ENCODE data around the gene YRDC. TPM values are rescaled to one million over a fixed set of nuclear protein-coding genes. Genes with fewer than 3 reads are reported as not detected.

Gene YRDC
- total RNA-seq, 1 donor from 2014 or later, result 47.9 TPM

DNA sequence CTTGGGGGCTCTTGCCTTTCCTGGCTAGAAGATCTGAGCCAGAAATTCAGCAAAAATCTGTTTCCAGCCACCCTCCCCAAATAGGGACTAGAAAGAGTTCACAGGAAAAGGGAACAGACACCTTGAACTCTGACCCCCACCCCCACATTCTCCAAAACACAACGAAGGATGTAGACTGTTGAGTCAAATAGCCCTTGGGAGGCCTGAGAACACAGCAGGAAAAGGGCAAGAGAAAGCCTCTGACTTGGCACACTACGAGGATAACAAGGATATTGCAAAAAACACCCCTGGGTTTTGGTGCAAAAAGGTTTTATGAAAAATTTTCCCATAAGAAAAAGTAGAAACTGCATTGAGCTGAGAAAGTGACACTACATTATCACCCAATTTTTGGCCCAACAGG is 1.9 kb upstream of the YRDC start:
- Histone ChIP-seq H3K36me3 (ENCODE audit: control insufficient read depth, insufficient read depth, low read length) (peaks cover 22% of the 10 kb centered on the region), H3K27me3 (ENCODE audit: control insufficient read depth, insufficient read depth, low read length) (no peaks in the 10 kb centered on the region), H3K4me3 (ENCODE audit: low read depth, low read length) (no peak overlapping the region)
- FAIRE-seq (no peak), DNase-seq (ENCODE audit: low read depth) (no peak)
- TF ChIP-seq, protein P1, sequence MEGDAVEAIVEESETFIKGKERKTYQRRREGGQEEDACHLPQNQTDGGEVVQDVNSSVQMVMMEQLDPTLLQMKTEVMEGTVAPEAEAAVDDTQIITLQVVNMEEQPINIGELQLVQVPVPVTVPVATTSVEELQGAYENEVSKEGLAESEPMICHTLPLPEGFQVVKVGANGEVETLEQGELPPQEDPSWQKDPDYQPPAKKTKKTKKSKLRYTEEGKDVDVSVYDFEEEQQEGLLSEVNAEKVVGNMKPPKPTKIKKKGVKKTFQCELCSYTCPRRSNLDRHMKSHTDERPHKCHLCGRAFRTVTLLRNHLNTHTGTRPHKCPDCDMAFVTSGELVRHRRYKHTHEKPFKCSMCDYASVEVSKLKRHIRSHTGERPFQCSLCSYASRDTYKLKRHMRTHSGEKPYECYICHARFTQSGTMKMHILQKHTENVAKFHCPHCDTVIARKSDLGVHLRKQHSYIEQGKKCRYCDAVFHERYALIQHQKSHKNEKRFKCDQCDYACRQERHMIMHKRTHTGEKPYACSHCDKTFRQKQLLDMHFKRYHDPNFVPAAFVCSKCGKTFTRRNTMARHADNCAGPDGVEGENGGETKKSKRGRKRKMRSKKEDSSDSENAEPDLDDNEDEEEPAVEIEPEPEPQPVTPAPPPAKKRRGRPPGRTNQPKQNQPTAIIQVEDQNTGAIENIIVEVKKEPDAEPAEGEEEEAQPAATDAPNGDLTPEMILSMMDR (IDR thresholded peaks at IDR 0.05; ENCODE audit: insufficient read depth, low read length, severe bottlenecking), result no peak

DNA sequence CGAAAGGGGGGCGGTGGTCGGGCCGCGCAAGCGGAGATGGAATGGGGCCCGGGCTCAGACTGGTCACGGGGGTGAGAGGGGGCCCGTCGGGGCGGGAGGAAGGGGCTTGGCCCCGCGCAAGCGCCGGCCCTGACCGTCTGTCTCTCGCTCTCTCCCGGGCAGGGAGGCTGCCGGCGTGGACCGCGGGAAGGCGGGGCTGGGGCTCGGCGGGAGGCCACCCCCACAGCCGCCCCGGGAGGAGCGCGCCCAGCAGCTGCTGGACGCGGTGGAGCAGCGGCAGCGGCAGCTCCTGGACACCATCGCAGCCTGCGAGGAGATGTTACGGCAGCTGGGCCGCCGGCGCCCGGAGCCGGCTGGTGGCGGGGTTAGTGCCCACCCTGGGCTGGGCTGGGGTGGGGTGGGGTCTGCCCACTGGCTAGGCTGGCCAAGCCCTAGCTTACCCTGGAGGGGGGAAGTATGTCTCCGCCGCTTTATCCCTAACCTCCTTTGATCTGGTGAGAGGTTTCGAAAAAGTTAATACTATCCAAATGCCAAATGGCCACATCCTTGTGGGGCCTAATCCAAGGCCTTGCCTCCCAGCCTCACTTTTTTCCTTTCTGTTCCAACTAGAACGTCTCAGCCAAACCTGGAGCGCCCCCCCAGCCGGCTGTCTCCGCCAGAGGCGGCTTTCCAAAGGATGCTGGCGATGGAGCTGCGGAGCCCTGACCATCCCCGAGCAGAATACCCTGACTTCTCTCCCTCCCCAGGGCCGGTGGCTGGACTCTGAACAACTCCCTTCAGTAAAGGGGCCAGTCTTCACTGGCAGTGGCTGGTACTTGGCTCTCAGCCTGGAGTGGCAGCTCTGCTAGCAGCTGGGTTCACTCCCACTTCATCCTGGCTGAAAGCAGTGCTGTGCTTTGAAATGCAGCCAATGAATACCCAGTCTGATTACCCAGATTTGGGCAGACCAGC is 636 bp upstream of the YRDC start:
- FAIRE-seq (no peak), DNase-seq (ENCODE audit: low read depth) (peak; percentile 46)

DNA sequence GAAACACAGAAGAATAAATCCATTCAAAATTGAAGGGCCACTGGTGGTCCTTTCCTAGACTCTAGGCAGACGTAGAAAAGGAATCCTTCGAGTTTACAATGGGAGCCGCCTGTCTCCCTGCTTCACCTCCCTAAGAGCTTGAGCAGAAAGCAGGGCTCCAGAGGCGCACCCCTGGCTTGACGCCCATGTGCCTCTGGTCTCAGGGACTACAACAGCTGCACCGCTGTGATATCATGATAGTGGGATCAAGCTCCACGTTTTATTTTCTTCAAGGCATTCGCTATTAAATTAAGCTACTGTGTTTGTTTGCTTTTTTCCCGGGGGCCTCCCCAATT is 821 bp downstream of the YRDC start:
- FAIRE-seq (no peak), DNase-seq (ENCODE audit: low read depth) (peak; percentile 6)
- no peaks in the 10 kb centered on the region for H3K27me3 ChIP-seq (ENCODE audit: control insufficient read depth, insufficient read depth, low read length)
- TF ChIP-seq, protein P1 (IDR thresholded peaks at IDR 0.05; ENCODE audit: insufficient read depth, low read length, severe bottlenecking), result no peak
- peaks cover 22% of the 10 kb centered on the region for H3K36me3 ChIP-seq (ENCODE audit: control insufficient read depth, insufficient read depth, low read length)
- H3K4me3 ChIP-seq (ENCODE audit: low read depth, low read length), result peak overlapping the region; percentile 73

More for the DNA sequence above, 636 bp upstream of the YRDC start:
- TF ChIP-seq, protein P1 (IDR thresholded peaks at IDR 0.05; ENCODE audit: insufficient read depth, low read length, severe bottlenecking), result no peak
- peak overlapping the region; percentile 73 for H3K4me3 ChIP-seq (ENCODE audit: low read depth, low read length)
- peaks cover 23% of the 10 kb centered on the region for H3K36me3 ChIP-seq (ENCODE audit: control insufficient read depth, insufficient read depth, low read length)
- H3K27me3 ChIP-seq (ENCODE audit: control insufficient read depth, insufficient read depth, low read length), result no peaks in the 10 kb centered on the region

DNA sequence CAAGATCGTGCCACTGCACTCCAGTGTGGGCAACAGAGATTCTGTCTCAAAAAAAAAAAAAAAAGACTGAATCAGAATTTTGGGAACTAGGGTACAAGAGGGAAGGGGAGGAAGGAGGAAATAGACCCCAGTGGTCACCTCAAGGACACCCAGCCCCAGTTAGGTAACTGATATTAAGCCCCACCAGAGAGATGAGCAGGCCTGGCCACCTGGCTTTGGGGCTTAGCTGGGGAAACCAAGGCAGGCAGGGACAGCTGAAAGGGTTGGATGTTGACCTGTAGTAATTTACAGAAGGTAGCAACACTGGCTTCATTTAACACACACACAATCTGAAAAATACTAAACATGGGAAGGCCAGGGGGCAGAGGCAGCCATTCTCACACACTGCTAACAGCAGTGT is 5.6 kb downstream of the YRDC start:
- FAIRE-seq, result no peak
- TF ChIP-seq, protein P1 (IDR thresholded peaks at IDR 0.05; ENCODE audit: insufficient read depth, low read length, severe bottlenecking), result no peak
- H3K4me3 ChIP-seq (ENCODE audit: low read depth, low read length), result no peak overlapping the region
- peaks cover 22% of the 10 kb centered on the region for H3K36me3 ChIP-seq (ENCODE audit: control insufficient read depth, insufficient read depth, low read length)
- no peak for DNase-seq (ENCODE audit: low read depth)
- H3K27me3 ChIP-seq (ENCODE audit: control insufficient read depth, insufficient read depth, low read length), result no peaks in the 10 kb centered on the region

DNA sequence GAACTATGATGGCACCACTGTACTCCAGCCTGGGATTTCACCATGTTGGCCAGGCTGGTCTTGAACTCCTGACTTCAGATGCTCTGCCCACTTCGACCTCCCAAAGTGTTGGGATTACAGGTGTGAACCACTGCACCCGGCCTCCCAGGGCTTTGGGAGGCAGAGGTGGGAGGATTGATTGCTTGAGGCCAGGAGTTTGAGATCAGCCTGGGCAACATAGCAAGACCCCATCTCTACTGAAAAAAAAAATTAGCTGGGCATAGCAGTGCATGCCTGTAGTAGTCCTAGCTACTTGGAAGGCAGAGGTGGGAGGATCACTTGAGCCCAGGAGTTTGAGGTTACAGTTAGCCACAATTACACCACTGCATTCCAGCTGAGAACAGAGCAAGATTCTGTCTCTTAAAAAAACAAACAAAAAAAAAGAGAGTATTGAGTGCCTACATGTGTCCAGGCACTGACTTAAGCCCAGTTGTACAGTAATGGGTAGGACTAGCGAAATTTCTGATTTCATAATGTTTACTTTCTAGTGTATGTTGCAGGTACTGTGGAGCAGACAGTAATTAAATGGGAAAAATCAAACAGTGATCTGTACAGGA is 10.2 kb downstream of the YRDC start:
- FAIRE-seq, result no peak
- H3K27me3 ChIP-seq (ENCODE audit: control insufficient read depth, insufficient read depth, low read length), result no peaks in the 10 kb centered on the region
- H3K4me3 ChIP-seq (ENCODE audit: low read depth, low read length), result no peak overlapping the region
- TF ChIP-seq, protein P1 (IDR thresholded peaks at IDR 0.05; ENCODE audit: insufficient read depth, low read length, severe bottlenecking), result no peak
- no peak for DNase-seq (ENCODE audit: low read depth)
- H3K36me3 ChIP-seq (ENCODE audit: control insufficient read depth, insufficient read depth, low read length), result no peaks in the 10 kb centered on the region
